ENCODE data around the gene GUCA2A. TPM values are rescaled to one million over a fixed set of nuclear protein-coding genes. Genes with fewer than 3 reads are reported as not detected.

The GUCA2A gene
- total RNA-seq, 2 experiments from 2014 or later: not detected

DNA sequence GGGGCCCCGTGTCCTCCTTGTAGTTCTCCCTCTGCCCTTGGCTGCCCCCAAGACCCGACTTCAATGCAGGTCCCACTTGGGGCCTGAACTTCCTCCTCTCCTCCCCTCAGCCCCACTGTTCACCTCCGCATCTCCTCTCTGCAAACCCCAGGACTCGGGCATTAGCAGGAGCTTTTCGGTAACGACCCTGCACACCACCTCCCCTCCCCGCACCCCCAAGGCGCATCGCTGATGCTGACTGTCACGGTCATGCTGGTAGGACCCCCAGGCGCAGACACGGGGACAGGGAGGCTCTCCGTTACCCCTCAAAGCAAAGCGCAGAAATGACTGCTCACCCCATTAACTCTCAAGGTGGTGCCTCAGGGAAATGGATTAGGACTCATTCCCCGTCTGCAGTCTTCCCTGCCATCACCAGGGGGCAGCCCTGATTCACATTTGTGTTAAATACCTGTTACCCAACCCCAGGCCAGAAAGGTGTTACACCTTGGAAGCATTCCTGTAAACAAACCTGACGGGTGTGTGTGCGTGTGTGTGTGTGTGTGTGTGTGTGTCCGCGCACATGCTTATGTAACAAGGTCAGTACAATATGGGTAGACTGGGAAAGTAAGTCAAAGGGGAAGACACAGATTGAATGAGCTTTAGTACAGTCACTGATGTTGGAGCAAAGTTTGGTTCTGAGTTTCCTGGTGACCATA is 17.8 kb downstream of the GUCA2A start:
- Histone ChIP-seq H3K9me2 (ENCODE audit: insufficient read depth, low read length) (no peaks in the 10 kb centered on the region), H2AFZ (ENCODE audit: low read length) (no peak overlapping the region), H3K27ac (ENCODE audit: low read depth, low read length, poor library complexity, severe bottlenecking) (no peak overlapping the region), H3K4me3 (ENCODE audit: low read depth, low read length, poor library complexity, severe bottlenecking) (no peak overlapping the region), H3K9me3 (ENCODE audit: low read length) (no peaks in the 10 kb centered on the region), H4K20me1 (ENCODE audit: insufficient read depth, low read length) (no peaks in the 10 kb centered on the region), H3K4me2 (ENCODE audit: low read length) (no peak overlapping the region), H3K36me3 (ENCODE audit: insufficient read depth, low read length) (no peaks in the 10 kb centered on the region), H3K4me1 (ENCODE audit: insufficient read depth, low read length, poor library complexity, severe bottlenecking) (no peaks in the 10 kb centered on the region), H3K79me2 (ENCODE audit: insufficient read depth, low read depth, low read length) (no peaks in the 10 kb centered on the region)
- TF ChIP-seq, protein P1, sequence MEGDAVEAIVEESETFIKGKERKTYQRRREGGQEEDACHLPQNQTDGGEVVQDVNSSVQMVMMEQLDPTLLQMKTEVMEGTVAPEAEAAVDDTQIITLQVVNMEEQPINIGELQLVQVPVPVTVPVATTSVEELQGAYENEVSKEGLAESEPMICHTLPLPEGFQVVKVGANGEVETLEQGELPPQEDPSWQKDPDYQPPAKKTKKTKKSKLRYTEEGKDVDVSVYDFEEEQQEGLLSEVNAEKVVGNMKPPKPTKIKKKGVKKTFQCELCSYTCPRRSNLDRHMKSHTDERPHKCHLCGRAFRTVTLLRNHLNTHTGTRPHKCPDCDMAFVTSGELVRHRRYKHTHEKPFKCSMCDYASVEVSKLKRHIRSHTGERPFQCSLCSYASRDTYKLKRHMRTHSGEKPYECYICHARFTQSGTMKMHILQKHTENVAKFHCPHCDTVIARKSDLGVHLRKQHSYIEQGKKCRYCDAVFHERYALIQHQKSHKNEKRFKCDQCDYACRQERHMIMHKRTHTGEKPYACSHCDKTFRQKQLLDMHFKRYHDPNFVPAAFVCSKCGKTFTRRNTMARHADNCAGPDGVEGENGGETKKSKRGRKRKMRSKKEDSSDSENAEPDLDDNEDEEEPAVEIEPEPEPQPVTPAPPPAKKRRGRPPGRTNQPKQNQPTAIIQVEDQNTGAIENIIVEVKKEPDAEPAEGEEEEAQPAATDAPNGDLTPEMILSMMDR (conservative IDR thresholded peaks at IDR 0.05; ENCODE audit: low read length): peak; percentile 83
- no peak for TF ChIP-seq EZH2phosphoT487 (IDR thresholded peaks at IDR 0.05; ENCODE audit: borderline replicate concordance, low read depth, low read length)
- intact Hi-C loops (cut with micrococcal nuclease; ENCODE audit: unreplicated experiment): loop anchor here (5.0 kb wide), 1 partner anchor 574 kb away; no protein-coding TSS in a partner anchor
- peak; percentile 63 for DNase-seq (ENCODE audit: low spot score)
- POLR2A ChIA-PET: no interaction called here
- CTCF ChIA-PET (ENCODE audit: unreplicated experiment): interaction anchor here (0.6 kb wide), 1 partner anchor 130 kb away, joined by 3 read pairs; no protein-coding TSS in a partner anchor
- BruUV-seq (replicated peaks): no TSS peak

DNA sequence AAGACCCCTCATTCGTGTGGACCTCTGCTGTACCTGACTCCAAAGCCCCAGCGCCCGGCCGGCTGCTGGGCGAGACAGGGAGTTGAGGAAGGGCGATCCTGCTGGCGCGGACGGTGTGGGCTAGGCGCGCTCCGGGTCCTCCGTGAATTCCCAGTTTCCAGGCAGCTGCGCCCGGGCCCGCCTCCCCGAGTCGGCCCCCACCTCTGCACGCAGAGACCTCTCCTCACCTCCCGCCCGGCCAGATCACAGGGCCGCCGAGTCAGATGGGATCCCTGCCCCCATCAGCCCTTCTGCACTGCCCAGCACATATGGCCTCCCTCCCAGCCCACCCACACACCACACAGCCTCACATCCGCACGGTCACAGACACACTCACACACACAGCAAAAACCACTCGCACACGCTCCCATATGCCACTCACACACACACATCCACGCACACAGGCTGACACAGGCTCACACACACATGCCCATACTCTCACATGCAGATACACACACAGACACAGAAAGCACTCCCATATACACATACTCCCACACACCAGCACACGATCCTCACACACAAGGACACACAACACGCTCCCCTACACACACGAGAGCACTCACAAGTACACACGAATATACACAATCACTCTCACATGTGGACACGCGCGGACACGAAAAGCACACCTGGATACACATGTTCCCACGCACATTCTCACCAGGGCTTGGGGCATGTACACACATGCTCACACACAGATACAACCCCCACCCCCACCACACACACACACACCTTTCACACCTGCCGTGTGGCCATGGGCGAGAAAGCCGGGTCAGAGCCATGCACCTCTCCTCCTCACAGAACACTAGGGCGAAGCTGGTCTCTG is 18.6 kb downstream of the GUCA2A start:
- no peak overlapping the region for H3K4me2 ChIP-seq (ENCODE audit: low read length)
- H2AFZ ChIP-seq (ENCODE audit: low read length): no peak overlapping the region
- H3K9me3 ChIP-seq (ENCODE audit: low read length): no peaks in the 10 kb centered on the region
- H4K20me1 ChIP-seq (ENCODE audit: insufficient read depth, low read length): no peaks in the 10 kb centered on the region
- H3K9me2 ChIP-seq (ENCODE audit: insufficient read depth, low read length): no peaks in the 10 kb centered on the region
- no peak overlapping the region for H3K27ac ChIP-seq (ENCODE audit: low read depth, low read length, poor library complexity, severe bottlenecking)
- CTCF ChIA-PET (ENCODE audit: unreplicated experiment): no interaction called here
- TF ChIP-seq, protein P1 (conservative IDR thresholded peaks at IDR 0.05; ENCODE audit: low read length): no peak
- no peak for TF ChIP-seq EZH2phosphoT487 (IDR thresholded peaks at IDR 0.05; ENCODE audit: borderline replicate concordance, low read depth, low read length)
- H3K36me3 ChIP-seq (ENCODE audit: insufficient read depth, low read length): no peaks in the 10 kb centered on the region
- intact Hi-C loops (cut with micrococcal nuclease; ENCODE audit: unreplicated experiment): loop anchor here (5.0 kb wide), 1 partner anchor 574 kb away; no protein-coding TSS in a partner anchor
- DNase-seq (ENCODE audit: low spot score): no peak
- no peaks in the 10 kb centered on the region for H3K4me1 ChIP-seq (ENCODE audit: insufficient read depth, low read length, poor library complexity, severe bottlenecking)
- no peaks in the 10 kb centered on the region for H3K79me2 ChIP-seq (ENCODE audit: insufficient read depth, low read depth, low read length)
- H3K4me3 ChIP-seq (ENCODE audit: low read depth, low read length, poor library complexity, severe bottlenecking): no peak overlapping the region
- no TSS peak for BruUV-seq (replicated peaks)
- POLR2A ChIA-PET: no interaction called here
